HG03469 (cell line): ENCODE measurements around the gene CACNA2D4.
"Not testable (repeated sequence)": the region's sequence is repeated elsewhere in the genome, so short reads cannot be mapped to it uniquely, and the experiment has no call there.

Source experiments
- ATAC-seq: cut with Tn5 transposase; IDR thresholded peaks from one replicate; pipeline ENCODE4 v1.9.1; 2021; ENCODE audit warnings: mild to moderate bottlenecking, moderate library complexity, moderate number of reproducible peaks; ENCODE audit not compliant: unreplicated experiment

Gene CACNA2D4

DNA sequence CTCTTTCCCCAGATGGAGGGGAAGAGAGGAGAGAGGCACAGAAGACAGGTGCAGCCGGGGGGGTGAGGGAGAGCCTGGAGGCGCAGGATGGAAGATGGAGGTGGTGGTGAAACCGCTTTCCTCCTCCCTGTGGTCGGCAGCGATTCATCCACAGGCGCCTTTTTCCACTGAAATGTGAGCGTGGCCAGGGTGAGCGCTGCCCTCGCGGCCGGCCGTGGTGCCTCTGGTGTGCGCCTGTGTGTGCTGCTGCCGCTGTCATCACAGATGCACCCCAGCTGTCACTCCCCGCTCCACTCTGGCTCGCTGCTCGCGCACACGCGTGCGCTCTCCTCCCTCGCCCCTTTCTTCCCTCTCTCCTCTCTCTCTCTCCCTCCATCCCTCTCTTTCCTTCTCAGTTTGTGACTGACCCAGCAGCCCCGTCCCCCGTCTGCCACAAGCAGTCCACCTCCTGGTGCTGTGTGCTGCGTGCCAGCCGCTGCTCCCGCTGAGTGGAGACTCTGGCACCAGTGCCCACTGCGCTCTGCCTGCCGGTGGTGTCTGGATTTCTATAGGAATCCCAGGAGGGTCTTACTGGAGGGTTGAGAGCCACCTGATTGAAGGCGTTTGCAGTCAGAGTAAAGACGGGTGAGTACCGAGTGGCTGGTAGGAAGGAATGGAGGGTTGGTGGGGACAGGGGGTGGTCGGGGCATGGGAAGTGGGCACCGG lies 98.1 kb downstream of the CACNA2D4 start, which contains the start of gene LRTM2:
TSS of gene LRTM2 (plus strand) at position 375 of the 705 bp plus-strand sequence. CDS start 7,584 bp downstream, outside the sequence.
- ATAC-seq, result no peak

DNA sequence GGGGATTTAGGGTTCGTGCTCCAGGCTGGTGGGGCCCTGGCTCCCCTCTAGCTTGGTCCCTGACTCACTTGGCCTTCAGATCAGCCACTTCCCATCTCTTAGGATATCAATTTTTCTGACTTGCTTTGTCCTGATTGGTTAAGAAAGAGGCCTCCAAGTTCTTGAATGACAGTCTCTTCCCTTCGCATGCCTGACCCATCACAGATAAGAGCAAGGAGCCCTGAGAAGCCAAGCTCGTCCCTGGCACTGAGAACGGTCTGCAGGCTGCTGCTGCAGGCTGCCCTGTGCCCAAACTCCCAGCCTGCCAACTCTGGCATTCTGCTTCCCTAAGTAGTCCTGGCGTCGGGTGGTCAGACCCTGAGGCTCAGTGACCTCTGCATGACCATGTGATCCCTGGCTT lies 98.9 kb downstream of the CACNA2D4 start:
- no peak for ATAC-seq

DNA sequence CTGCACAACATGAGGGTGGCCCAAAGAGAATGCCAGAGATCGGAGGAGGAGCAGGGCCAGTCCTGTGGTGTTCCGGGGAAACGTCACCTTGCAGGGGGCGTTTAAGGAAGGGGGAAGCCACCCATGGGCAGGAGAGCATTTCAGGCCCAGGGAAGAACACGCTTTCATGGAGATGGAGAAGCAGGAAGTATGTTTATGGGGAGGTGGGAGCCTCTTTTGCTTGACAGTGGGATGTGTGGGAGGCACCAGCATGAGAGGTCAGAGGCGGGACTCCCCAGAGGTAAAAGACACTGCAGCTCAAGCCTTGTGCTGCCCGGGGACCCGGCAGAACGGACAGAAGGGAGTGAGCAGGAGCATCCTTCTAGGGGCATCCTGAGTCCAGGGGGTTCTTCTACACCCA lies 99.4 kb downstream of the CACNA2D4 start:
- no peak for ATAC-seq

DNA sequence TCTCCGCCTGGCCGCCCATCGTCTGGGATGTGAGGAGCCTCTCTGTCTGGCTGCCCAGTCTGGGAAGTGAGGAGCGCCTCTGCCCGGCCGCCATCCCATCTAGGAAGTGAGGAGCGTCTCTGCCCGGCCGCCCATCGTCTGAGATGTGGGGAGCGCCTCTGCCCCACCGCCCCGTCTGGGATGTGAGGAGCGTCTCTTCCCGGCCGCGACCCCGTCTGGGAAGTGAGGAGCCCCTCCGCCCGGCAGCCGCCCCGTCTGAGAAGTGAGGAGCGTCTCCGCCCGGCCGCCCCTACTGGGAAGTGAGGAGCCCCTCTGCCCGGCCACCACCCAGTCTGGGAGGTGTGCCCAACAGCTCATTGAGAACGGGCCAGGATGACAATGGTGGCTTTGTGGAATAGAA lies 100.5 kb downstream of the CACNA2D4 start:
- not testable (repeated sequence) for ATAC-seq

DNA sequence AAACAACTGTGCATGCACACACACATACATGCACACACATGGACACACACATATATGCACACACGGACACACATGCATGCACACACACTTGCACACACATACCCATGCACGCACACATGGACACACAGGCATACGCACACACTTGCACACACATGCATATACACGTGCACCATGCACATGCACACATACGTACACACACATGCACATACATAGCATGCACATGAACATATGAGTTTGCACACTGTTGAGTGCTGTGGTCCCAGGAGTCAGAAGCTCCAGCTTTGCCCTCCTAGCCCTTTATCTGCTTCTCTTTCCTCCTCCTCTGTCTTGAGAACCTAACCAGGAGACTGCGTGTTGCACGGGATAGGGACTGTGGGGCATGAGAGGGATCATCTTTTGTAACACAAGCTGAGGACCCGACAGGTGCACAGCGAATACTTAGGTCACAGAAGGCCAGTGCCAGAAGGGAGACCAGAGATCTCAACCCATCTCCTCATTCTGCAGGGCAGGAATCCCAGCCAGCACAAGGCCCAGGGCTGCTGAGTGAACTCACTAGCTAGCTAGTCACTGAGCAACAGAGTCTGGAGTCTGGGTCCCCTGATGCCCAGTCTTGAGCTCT lies 101.6 kb downstream of the CACNA2D4 start:
- no peak for ATAC-seq

DNA sequence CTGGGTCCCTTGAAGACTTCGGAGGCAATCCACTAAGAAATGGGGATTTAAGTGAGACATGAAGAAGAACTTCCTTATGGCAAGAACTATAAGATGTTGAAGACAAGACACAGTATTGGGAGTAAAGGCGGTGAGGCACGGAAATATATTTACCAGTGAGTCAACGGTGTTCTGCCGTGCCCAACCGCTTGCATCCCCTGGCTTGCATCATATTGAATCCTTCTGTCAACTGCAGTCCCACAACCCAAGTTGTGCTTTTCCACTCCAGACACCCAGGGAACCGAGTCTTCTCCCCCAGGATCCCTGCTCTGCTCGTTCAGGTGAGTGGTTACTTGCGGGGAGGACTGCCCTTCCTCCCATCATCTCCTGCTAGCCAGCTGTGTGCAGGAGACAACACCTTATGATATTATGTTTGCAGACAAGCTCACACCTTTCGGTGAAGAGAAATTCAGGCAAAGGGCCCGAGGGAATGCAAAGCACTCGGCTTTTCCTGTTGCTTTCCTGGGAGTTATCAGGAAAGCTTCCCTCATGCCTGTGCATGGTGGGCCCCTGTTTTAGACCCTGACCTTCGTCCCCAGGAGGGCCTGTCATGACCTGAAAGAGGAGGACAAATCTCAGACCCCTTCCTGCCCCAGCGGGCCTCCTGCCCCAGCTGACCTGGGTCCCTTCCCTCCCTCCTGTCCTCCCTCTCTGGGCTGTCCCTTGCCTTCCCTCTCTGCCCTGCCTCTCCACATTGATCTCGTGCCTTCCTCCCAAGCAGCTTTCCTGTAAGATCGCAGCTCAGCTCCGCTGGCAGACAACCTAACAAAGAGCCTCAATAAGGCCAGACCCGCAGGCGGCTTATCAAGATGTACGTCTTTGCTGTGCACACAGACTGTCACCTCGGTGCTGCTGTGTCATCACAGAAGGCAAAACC lies 102.4 kb downstream of the CACNA2D4 start:
- ATAC-seq, result no peak

DNA sequence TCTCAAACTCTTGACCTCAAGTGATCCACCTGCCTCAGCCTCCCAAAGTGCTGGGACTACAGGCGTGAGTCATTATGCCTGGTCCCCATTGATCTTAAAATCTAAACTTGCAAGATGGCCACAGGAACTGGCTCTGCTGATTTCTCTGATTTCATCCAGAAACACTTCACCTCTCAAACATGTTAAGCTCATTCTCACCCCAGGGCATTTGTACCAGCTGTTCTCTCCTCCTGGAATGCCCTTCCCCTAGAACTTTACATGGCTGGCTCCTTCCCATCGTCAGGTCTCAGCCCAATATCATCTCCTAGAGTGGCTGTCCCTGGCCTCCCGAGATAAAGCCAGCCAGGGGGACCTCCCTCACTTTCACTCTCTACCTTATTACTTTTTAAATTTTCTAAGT lies 103.3 kb downstream of the CACNA2D4 start:
- no peak for ATAC-seq

DNA sequence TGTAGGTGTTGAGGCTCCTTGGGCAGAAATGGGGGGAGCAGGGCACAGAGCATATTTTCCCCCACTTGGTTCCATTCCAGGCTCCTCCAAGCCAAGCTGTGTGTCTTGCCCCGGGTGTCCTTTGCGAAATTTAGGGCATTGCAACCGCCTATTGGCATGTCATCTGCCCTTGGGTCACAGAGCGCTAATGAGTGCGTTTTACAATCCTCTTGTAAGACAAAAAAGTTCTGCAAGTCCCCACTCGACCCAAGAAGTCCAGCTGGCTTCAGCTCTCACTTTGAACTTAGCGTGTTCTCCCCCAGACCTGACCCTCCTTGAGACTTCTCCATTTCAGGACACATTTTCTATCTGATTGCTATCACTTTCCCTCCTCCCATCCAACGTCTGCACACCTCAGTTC lies 104.2 kb downstream of the CACNA2D4 start:
- ATAC-seq, result no peak

DNA sequence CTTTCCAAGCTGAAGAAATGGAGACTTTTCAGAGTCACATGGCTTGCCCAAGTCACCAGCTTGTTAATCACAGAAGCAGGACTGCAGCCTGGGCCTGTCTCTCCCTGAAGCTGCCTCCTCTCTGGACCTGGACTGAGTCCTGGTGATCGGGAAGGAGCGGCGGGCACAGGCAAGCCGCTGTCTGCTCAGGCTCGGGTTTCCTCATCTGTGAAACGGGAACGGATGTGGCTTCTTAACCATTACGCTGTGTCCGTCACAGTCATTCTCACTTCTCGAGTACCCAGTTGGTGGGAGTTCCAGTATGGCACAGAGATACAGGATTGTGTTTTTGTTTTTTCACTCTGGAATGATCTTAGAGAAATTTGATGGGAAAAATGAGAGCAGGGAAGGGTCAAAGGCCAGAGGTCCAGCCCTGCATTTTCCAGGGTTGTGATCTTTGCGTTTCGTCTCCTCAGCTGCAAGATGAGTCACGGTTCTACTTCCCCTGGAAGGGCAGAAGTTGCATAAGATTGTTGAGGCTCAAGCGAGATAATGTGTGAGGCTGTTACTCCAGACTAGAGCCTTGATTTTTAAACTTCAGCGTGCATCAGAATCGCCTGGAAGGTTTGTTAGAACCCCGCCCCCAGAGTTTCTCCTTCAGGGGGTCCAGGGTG lies 105.7 kb downstream of the CACNA2D4 start:
- ATAC-seq, result no peak

DNA sequence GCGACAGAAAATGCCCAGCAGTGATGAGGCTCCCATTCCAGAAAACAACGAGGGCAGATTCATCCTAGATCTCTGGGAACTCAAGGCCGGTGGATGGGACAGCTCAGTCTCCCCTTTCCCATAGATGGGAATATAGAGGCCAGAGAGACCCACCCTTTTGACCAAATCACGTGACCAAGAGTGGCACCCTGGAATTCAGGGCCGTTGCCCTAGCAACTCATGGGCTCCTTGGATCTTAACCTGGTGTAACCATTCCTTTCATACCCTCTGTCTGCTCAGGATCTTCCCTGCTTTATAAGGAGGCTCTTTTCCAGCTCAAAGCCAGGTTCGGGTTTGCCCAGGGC lies 106.5 kb downstream of the CACNA2D4 start:
- ATAC-seq, result no peak

DNA sequence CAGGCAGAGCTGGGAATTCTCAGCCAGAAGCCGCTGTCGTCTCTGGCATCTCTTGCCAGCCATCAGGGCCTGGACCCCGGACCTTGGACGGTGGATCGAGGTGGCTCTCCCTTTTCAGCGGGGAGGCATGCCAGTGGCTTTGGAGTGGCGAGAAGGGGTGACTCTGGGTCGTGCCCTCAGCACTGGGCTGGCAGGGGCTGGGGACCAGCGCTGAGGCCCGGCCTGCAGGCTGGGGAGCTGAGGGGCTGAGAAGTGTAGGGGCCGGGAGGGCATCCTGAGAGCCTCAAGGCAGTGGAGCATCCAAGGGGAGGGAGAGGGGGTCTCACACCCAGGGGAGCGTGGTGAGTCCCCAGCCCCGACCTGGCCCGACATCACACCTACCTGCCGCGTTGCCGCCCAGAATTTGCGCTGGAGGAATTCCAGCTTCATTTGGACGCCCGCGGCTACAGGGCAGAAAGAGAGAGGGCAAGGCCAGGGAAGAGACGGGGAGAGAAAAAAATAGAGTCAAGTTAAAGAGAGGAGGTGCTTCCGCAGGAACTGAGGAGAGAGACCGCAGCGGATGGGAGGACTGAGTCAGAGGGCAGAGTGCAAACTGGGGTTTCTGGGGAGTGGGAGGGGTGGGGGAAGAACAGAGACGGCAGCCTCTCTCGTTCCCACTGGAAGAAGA lies 107.0 kb downstream of the CACNA2D4 start:
- no peak for ATAC-seq

DNA sequence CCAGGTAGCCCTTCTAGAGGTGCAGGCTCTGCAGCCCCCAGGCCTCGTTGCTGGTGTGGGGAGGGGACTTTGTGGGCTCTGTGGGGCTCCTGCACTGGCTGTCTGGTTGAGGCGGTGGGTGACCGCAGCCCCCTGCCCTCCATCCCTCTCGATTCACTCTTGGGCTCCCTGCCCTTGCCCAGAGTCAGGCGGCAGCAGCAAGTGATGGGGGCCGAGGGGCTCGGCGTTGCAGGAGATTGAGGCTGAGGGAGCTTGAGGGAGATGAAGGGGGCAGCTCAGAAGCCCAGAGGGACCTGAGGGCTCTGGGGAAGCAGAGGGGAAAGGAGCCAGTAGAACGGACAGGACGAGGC lies 107.5 kb downstream of the CACNA2D4 start:
- ATAC-seq, result no peak

DNA sequence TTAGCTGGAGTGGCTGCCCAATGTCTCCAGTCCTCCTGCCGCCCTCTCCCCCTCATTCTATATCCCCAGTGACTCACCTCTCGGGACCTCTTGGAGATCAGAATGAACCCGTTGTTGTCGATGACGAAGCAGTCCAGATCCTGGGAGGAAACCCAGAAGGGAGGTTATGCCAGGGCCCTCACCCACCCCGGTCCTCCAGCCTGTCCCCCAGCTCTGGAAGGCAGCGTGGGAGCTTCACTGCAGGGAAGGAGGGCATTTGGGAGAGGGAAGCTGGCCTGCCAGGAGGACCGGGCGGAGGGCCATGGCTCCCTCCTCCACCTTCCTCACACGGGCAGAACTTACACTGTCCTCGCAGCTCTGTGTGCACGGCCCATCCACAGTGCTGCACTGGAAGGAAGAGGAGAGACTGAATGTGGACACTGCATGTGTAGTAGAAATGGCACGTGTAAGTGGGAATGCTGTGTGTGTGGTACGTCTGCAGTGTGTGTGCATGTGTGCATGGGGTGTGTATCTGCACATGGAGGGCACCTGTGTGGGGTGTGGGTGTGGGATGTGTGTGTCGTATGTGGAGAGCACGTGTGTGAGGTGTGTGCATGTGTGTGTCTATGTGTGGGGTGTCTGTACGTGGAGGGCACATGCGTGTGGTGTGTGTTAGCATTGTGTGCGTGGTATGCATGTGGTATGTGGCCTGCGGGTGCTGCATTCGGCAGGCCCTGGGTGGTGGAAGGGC lies 108.1 kb downstream of the CACNA2D4 start:
- no peak for ATAC-seq

DNA sequence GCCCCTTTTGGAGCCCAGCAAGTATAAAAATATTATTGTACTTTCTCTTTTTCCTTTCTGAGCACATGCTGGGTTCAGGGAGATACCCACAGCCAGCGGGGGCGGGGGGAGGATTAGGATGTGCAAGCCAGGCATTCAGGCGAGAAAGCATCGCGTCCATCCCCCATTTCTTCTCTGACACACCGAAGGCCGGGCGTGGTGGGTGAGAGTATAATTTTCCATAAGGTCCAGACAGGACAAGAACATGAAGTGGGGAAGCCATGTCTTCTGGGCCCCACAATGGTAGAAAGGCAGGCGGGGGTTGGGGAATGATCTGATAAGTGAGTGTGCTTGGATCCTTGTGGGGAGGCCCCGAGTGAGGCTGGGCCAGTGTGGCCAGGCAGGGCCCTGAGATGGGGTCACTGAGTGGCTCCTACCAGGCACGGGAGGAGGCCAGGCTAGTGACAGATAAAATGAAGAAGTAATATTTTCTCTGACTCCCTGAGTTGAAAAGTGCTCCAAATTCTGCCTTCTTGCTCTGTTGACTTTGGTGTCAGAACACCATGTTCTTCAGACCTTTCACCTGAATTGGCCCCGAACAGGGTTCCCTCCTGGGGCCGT lies 108.8 kb downstream of the CACNA2D4 start:
- ATAC-seq, result no peak

DNA sequence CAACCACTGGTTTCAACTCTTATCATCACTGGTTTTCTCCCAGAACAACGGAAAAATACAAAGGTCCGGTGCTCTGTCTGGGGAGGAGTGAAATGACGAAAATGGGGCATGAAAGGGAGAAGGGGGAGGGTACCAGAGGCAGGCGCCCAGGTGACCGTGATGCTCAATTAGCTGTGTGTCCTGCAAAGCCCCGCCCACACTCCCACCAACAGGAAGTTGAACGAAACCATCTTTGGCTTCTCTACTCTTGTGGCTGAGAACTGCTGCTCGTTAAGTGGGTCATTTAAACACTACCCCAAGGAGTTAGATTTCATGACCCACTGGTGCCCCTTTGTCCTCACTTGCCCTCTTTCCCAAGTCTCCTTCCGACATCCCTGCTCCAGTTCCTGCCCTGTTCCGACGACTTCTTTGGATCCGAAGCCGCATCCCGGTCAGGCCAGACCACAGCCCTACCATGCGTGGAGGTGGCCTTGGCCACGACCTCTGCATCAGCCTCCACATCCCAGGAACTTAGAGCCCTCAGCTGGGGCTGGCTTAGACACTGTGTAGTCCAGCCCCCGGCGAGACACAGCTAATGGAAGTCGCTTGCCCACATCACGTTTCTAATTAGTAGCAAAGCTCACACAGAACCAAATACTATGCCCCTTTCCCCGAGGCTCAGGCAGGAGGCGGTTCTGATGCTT lies 109.5 kb downstream of the CACNA2D4 start:
- no peak for ATAC-seq

DNA sequence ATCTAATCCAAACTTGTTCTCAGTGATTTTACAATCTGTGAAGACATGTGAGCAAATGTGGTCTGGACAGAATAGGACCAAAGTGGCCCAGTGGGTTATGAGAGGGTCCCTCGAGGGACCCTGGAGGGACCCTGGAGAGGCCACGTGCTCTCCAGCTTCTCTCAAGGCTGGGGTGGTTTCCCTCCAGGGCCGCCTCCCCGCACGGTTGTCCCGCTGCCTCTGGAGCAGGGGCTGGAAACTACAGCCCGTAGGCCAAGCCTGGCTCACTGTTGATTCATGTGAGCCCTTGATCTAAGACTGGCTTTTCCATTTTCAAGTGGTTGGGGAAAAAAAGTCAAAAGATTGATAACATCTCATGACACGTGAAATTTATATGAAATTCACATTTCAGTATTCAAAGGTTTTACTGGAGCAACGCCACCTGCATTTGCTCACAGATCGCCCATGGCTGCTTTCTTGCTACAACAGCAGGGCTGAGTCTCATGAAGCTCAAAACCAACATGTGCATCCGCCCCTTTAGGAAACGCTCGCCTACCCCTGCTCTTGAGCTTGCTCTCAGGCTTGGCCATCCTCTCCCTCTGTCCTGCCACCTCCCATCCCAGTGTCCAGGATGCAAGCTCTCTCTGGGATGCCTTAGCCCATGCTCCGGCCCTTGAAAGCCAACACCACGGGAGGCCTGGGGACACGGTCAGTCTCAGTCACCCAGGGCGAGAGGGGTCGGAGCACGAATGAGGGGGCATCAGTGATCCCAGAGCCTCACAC lies 110.2 kb downstream of the CACNA2D4 start:
- ATAC-seq, result no peak

DNA sequence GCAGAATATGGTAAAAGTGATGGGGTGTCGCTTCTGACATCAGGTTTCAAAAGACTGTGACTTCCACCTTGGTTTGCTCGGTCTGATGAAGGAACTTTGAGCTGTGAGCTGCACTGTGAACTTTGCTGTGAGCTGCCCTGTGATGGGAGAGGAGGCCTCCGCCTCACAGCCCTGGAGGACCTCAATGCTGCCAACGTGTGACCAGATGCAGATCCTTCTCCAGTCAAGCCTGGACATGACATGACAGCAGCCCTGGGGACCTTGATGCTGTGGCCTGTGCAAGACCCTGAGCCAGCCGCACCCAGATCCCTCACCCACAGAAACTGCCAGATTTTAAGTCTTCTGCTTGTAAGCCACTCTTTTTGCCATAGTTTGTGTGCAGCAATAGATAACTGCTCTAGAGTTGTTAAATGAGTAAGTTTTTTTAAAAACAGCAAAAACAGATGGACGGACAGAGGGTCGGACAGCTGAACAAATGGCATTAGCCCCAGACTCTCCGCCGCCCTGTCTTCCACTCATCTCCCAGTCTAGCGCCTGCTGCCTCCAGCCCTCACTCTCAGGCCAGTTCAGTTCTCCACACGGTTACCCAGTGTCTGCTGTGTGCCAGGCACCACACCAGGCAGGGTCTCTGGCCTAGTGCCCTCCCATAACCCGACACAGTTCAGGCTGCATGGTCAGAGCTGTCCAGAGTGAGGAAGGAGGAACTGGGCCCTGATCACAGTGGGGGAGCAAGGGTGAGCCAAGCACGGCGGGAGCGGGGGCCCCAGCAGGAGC lies 111.2 kb downstream of the CACNA2D4 start:
- no peak for ATAC-seq
